NT2/D1 (cell line): ENCODE results near the gene KDM3A.

Source experiments
- SUZ12 ChIP-seq: IDR thresholded peaks from 2 replicates; pipeline ENCODE4 v1.6.1; 2011; ENCODE audit not compliant: insufficient read length, insufficient read depth; ENCODE audit errors: extremely low read depth
- YY1 ChIP-seq: IDR thresholded peaks from 2 replicates; pipeline ENCODE4 v1.6.1; 2011; ENCODE audit not compliant: insufficient read length, insufficient read depth

- TF ChIP-seq YY1 (no peak), SUZ12 (no peak)
Observed at GRCh38 chr2:86392873-86393518, 48.2 kb upstream of the KDM3A start.
